DOHH2 (cell line): ENCODE results near the gene VPS8.

Experiments used
- H3F3A ChIP-seq: fragments of 200-600 bp; sonication (generic), shearing (Covaris generic); 2 replicates; pipeline ENCODE4 v1.6.0; 2016; ENCODE audit warnings: antibody characterized with exemption, mild to moderate bottlenecking; ENCODE audit not compliant: control insufficient read depth, insufficient read depth
- H3K27ac ChIP-seq: fragments of 200-600 bp; sonication (generic); 2 replicates; pipeline ENCODE4 v1.5.1; 2014; ENCODE audit warnings: low read depth, mild to moderate bottlenecking, low read length, moderate library complexity
- H3K27me3 ChIP-seq: fragments of 200-600 bp; sonication (generic); 2 replicates; pipeline ENCODE4 v1.6.1; 2014; ENCODE audit warnings: mild to moderate bottlenecking, low read length, mixed read lengths; ENCODE audit not compliant: control insufficient read depth
- H3K36me3 ChIP-seq: fragments of 200-600 bp; sonication (generic); 2 replicates; pipeline ENCODE4 v1.6.1; 2014; ENCODE audit warnings: mild to moderate bottlenecking, low read length, moderate library complexity, mixed read lengths; ENCODE audit not compliant: control insufficient read depth
- H3K4me1 ChIP-seq: fragments of 200-600 bp; sonication (generic); 2 replicates; pipeline ENCODE4 v1.6.1; 2014; ENCODE audit warnings: mild to moderate bottlenecking, low read length, mixed read lengths; ENCODE audit not compliant: control insufficient read depth
- H3K4me2 ChIP-seq: fragments of 200-600 bp; sonication (generic); 2 replicates; pipeline ENCODE4 v1.6.0; 2014; ENCODE audit warnings: mild to moderate bottlenecking, low read length, moderate library complexity
- H3K4me3 ChIP-seq: fragments of 200-600 bp; sonication (generic); 2 replicates; pipeline ENCODE4 v1.5.1; 2014; ENCODE audit warnings: mild to moderate bottlenecking, low read length, mixed read lengths
- H3K79me2 ChIP-seq: fragments of 200-600 bp; sonication (generic); 2 replicates; pipeline ENCODE4 v1.6.1; 2014; ENCODE audit warnings: mild to moderate bottlenecking, low read length, mixed read lengths; ENCODE audit not compliant: control insufficient read depth
- H3K9me2 ChIP-seq: fragments of 200-600 bp; sonication (generic); replicated peaks from 2 replicates; pipeline ENCODE4 v1.6.1; 2014; ENCODE audit warnings: mild to moderate bottlenecking, low read length, mixed read lengths; ENCODE audit not compliant: control insufficient read depth
- H3K9me3 ChIP-seq: fragments of 200-600 bp; sonication (generic); 2 replicates; pipeline ENCODE4 v1.6.1; 2014; ENCODE audit warnings: antibody characterized with exemption, low read length, mixed read lengths; ENCODE audit not compliant: control insufficient read depth, insufficient read depth
- H4K20me1 ChIP-seq: fragments of 200-600 bp; sonication (generic); 2 replicates; pipeline ENCODE4 v1.6.0; 2014; ENCODE audit warnings: low read depth, mild to moderate bottlenecking, antibody characterized with exemption, low read length, moderate library complexity; ENCODE audit not compliant: control insufficient read depth, insufficient read depth
- CTCF ChIP-seq: fragments of 200-600 bp; sonication (generic); IDR thresholded peaks from one replicate; pipeline ENCODE4 v1.5.1; 2014; ENCODE audit warnings: antibody characterized with exemption, mild to moderate bottlenecking, low read depth, low read length; ENCODE audit not compliant: poor library complexity, severe bottlenecking
- EZH2phosphoT487 ChIP-seq: fragments of 200-600 bp; sonication (generic); IDR thresholded peaks from 2 replicates; pipeline ENCODE4 v1.6.1; 2017; ENCODE audit warnings: borderline replicate concordance, mild to moderate bottlenecking, antibody characterized with exemption, low read length, moderate library complexity, mixed read lengths

Gene VPS8

GRCh38 chr3:184845819-184846218 is 33.9 kb downstream of the VPS8 start:
- Histone ChIP-seq H3K27me3 (no peaks in the 10 kb centered on the region), H3K4me3 (no peak overlapping the region), H3K9me2 (no peaks in the 10 kb centered on the region), H3K36me3 (no peaks in the 10 kb centered on the region), H3K9me3 (no peaks in the 10 kb centered on the region), H3K4me2 (no peak overlapping the region), H3K27ac (no peak overlapping the region), H3F3A (no peaks in the 10 kb centered on the region), H3K4me1 (no peaks in the 10 kb centered on the region), H3K79me2 (no peaks in the 10 kb centered on the region), H4K20me1 (no peaks in the 10 kb centered on the region)
- TF ChIP-seq EZH2phosphoT487 (no peak), CTCF (no peak)

GRCh38 chr3:184846496-184846895 is 34.5 kb downstream of the VPS8 start:
- no peaks in the 10 kb centered on the region for H3K9me3 ChIP-seq
- H3K27ac ChIP-seq: no peak overlapping the region
- no peaks in the 10 kb centered on the region for H4K20me1 ChIP-seq
- H3K4me1 ChIP-seq: no peaks in the 10 kb centered on the region
- H3K79me2 ChIP-seq: no peaks in the 10 kb centered on the region
- H3K9me2 ChIP-seq: no peaks in the 10 kb centered on the region
- no peaks in the 10 kb centered on the region for H3K27me3 ChIP-seq
- no peak overlapping the region for H3K4me2 ChIP-seq
- H3K36me3 ChIP-seq: no peaks in the 10 kb centered on the region
- H3F3A ChIP-seq: no peaks in the 10 kb centered on the region
- TF ChIP-seq CTCF: no peak
- TF ChIP-seq EZH2phosphoT487: no peak
- H3K4me3 ChIP-seq: no peak overlapping the region

- Histone ChIP-seq H3K36me3 (peaks cover 6% of the 10 kb centered on the region; the same call in 1 of the 2 replicates), H3K9me3 (no peaks in the 10 kb centered on the region), H3K27me3 (no peaks in the 10 kb centered on the region), H3K4me3 (no peak overlapping the region), H4K20me1 (no peaks in the 10 kb centered on the region), H3K9me2 (no peaks in the 10 kb centered on the region), H3K4me2 (no peak overlapping the region), H3K4me1 (no peaks in the 10 kb centered on the region), H3F3A (no peaks in the 10 kb centered on the region), H3K27ac (no peak overlapping the region), H3K79me2 (no peaks in the 10 kb centered on the region)
- TF ChIP-seq EZH2phosphoT487 (no peak), CTCF (no peak)
Measured at GRCh38 chr3:184848934-184849333, 37.0 kb downstream of the VPS8 start.

GRCh38 chr3:184850201-184850600 is 38.2 kb downstream of the VPS8 start:
- no peaks in the 10 kb centered on the region for H3K9me2 ChIP-seq
- TF ChIP-seq CTCF (no peak), EZH2phosphoT487 (no peak)
- H3K4me3 ChIP-seq: no peak overlapping the region
- no peaks in the 10 kb centered on the region for H3K9me3 ChIP-seq
- no peak overlapping the region for H3K27ac ChIP-seq
- no peaks in the 10 kb centered on the region for H4K20me1 ChIP-seq
- H3F3A ChIP-seq: no peaks in the 10 kb centered on the region
- H3K4me2 ChIP-seq: no peak overlapping the region
- no peaks in the 10 kb centered on the region for H3K79me2 ChIP-seq
- no peaks in the 10 kb centered on the region for H3K27me3 ChIP-seq
- H3K4me1 ChIP-seq: no peaks in the 10 kb centered on the region
- H3K36me3 ChIP-seq: peaks cover 14% of the 10 kb centered on the region
